GM23248 (cell line): ENCODE results near the gene METTL1.

Experiments used
- EZH2 ChIP-seq: fragments of 200-600 bp; sonication (generic); IDR thresholded peaks from 2 replicates; pipeline ENCODE4 v1.6.1; 2018; ENCODE audit warnings: antibody characterized with exemption, mild to moderate bottlenecking; ENCODE audit not compliant: insufficient read depth, poor library complexity, severe bottlenecking
- EZH2phosphoT487 ChIP-seq: fragments of 200-600 bp; sonication (generic); IDR thresholded peaks from 2 replicates; pipeline ENCODE4 v1.6.1; 2018; ENCODE audit warnings: antibody characterized with exemption, moderate library complexity, mild to moderate bottlenecking, low read depth; ENCODE audit not compliant: insufficient read depth

DNA sequence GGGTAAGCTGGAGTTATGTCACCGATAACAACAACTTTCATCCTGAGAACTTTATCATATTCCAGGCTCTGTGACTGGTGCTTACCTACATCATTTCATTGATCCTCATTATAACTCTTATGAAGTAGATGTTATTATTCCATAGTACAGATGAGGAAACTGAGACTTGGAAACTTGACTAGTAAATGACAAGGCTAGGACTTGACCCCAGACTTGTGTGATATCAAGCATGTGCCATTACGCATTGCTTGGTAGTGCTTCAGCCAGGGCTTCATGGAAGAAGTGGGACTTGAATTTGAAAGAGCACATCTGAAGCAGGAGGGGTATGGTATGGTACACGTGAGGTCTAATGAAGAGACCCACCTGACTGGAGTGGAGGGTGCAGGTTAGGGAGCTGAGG lies 34.8 kb upstream of the METTL1 start:
- TF ChIP-seq EZH2 (no peak), EZH2phosphoT487 (no peak)
